ENCODE measurements around the gene ETS2. TPM values are rescaled to one million over a fixed set of nuclear protein-coding genes. Genes with fewer than 3 reads are reported as not detected.

Gene ETS2
- total and polyA plus RNA-seq, 2 experiments from 2014 or later, result 4.4 to 7.3 TPM

GRCh38 chr21:38800046-38800758 lies 5.5 kb upstream of the ETS2 start:
- H3F3A ChIP-seq (ENCODE audit: insufficient read depth), result no peaks in the 10 kb centered on the region
- H3K9ac ChIP-seq, result no peak overlapping the region
- peaks cover 6% of the 10 kb centered on the region; the same call in 1 of the 2 replicates for H3K4me1 ChIP-seq (ENCODE audit: insufficient read depth)
- no peak overlapping the region for H3K27ac ChIP-seq
- in situ Hi-C loops (cut with MboI), result loop anchor here (10.0 kb wide), 2 partner anchors 65 to 325 kb away; no protein-coding TSS in a partner anchor
- H3K36me3 ChIP-seq (ENCODE audit: low read depth), result no peaks in the 10 kb centered on the region
- TF ChIP-seq EZH2phosphoT487 (IDR thresholded peaks at IDR 0.05; ENCODE audit: insufficient read depth, low read depth) (no peak), EZH2 (IDR thresholded peaks at IDR 0.05; ENCODE audit: insufficient read depth, poor library complexity, severe bottlenecking) (no peak)
- H3K9me3 ChIP-seq (ENCODE audit: low read depth), result no peaks in the 10 kb centered on the region
- no peaks in the 10 kb centered on the region for H3K27me3 ChIP-seq (replicated peaks; ENCODE audit: insufficient read depth)
- H3K4me3 ChIP-seq, result no peak overlapping the region
- 86 to 89% methylated on average over 5 of the region's 5 CpGs for WGBS, 2 experiments (ENCODE audit: low coverage in 1 of 2, low lambda C conversion rate in 2 of 2, missing lambda C conversion rate in 2 of 2)
- no peak overlapping the region for H2AFZ ChIP-seq
- H3K9me2 ChIP-seq (ENCODE audit: insufficient read depth), result no peaks in the 10 kb centered on the region
- no peaks in the 10 kb centered on the region for H3K79me2 ChIP-seq (ENCODE audit: insufficient read depth)
- H3K4me2 ChIP-seq (ENCODE audit: unreplicated experiment), result no peak overlapping the region
- no peak for DNase-seq
- H4K20me1 ChIP-seq (ENCODE audit: insufficient read depth), result no peaks in the 10 kb centered on the region

- peaks cover 6% of the 10 kb centered on the region; the same call in 1 of the 2 replicates for H3K4me1 ChIP-seq (ENCODE audit: insufficient read depth)
- in situ Hi-C loops (cut with MboI), result loop anchor here (10.0 kb wide), 2 partner anchors 66 to 324 kb away; no protein-coding TSS in a partner anchor
These were observed 4.6 kb upstream of the ETS2 start for GRCh38 chr21:38800924-38801744.

GRCh38 chr21:38802050-38803026 lies 3.4 kb upstream of the ETS2 start:
- no peaks in the 10 kb centered on the region for H3K9me2 ChIP-seq (ENCODE audit: insufficient read depth)
- H2AFZ ChIP-seq, result no peak overlapping the region
- H3K4me2 ChIP-seq (ENCODE audit: unreplicated experiment), result no peak overlapping the region
- H3K9me3 ChIP-seq (ENCODE audit: low read depth), result no peaks in the 10 kb centered on the region
- no peak overlapping the region for H3K9ac ChIP-seq
- peaks cover 3% of the 10 kb centered on the region; the same call in 1 of the 2 replicates for H3F3A ChIP-seq (ENCODE audit: insufficient read depth)
- no peaks in the 10 kb centered on the region for H4K20me1 ChIP-seq (ENCODE audit: insufficient read depth)
- in situ Hi-C loops (cut with MboI), result loop anchor here (10.0 kb wide), 2 partner anchors 68 to 322 kb away; no protein-coding TSS in a partner anchor
- no peak overlapping the region for H3K4me3 ChIP-seq
- no peak for DNase-seq
- no peak for TF ChIP-seq EZH2 (IDR thresholded peaks at IDR 0.05; ENCODE audit: insufficient read depth, poor library complexity, severe bottlenecking)
- TF ChIP-seq EZH2phosphoT487 (IDR thresholded peaks at IDR 0.05; ENCODE audit: insufficient read depth, low read depth), result no peak
- 85 to 86% methylated on average over 16 of the region's 16 CpGs for WGBS, 2 experiments (ENCODE audit: low coverage in 1 of 2, low lambda C conversion rate in 2 of 2, missing lambda C conversion rate in 2 of 2)
- H3K36me3 ChIP-seq (ENCODE audit: low read depth), result no peaks in the 10 kb centered on the region
- peaks cover 18% of the 10 kb centered on the region for H3K79me2 ChIP-seq (ENCODE audit: insufficient read depth)
- no peak overlapping the region for H3K27ac ChIP-seq
- no peaks in the 10 kb centered on the region for H3K27me3 ChIP-seq (replicated peaks; ENCODE audit: insufficient read depth)
- H3K4me1 ChIP-seq (ENCODE audit: insufficient read depth), result peaks cover 9% of the 10 kb centered on the region

More at GRCh38 chr21:38800924-38801744, 4.6 kb upstream of the ETS2 start:
- WGBS, 2 experiments (ENCODE audit: low coverage in 1 of 2, low lambda C conversion rate in 2 of 2, missing lambda C conversion rate in 2 of 2), result 91% methylated on average over 12 of the region's 12 CpGs
- Histone ChIP-seq H3K4me3 (no peak overlapping the region), H3K9ac (no peak overlapping the region), H3F3A (ENCODE audit: insufficient read depth) (no peaks in the 10 kb centered on the region), H2AFZ (no peak overlapping the region), H3K9me2 (ENCODE audit: insufficient read depth) (no peaks in the 10 kb centered on the region), H3K27ac (no peak overlapping the region), H3K9me3 (ENCODE audit: low read depth) (no peaks in the 10 kb centered on the region), H3K36me3 (ENCODE audit: low read depth) (no peaks in the 10 kb centered on the region), H4K20me1 (ENCODE audit: insufficient read depth) (no peaks in the 10 kb centered on the region), H3K4me2 (ENCODE audit: unreplicated experiment) (no peak overlapping the region), H3K27me3 (replicated peaks; ENCODE audit: insufficient read depth) (no peaks in the 10 kb centered on the region), H3K79me2 (ENCODE audit: insufficient read depth) (peaks cover 6% of the 10 kb centered on the region; the same call in 1 of the 2 replicates)
- no peak for TF ChIP-seq EZH2phosphoT487 (IDR thresholded peaks at IDR 0.05; ENCODE audit: insufficient read depth, low read depth)
- no peak for TF ChIP-seq EZH2 (IDR thresholded peaks at IDR 0.05; ENCODE audit: insufficient read depth, poor library complexity, severe bottlenecking)
- no peak for DNase-seq

Measured in GM23248 (cell line).